CD4-positive, CD25-positive, alpha-beta regulatory T cell (primary cell): ENCODE measurements around the gene DLGAP4. TPM values are rescaled to one million over a fixed set of nuclear protein-coding genes. Genes with fewer than 3 reads are reported as not detected.

Source experiments
- ATAC-seq, 2 donors: fragments of 150-1000 bp; cut with Tn5 transposase; one replicate each; pipeline ENCODE4 v1.10.0; 2021; ENCODE audit warnings: low read depth in 2 of 2, moderate number of reproducible peaks in 2 of 2, moderate library complexity in 1 of 2
- DNase-seq, 3 donors: peaks; one replicate each; pipeline versions ENCODE4 v3.0.0 to v3.0.0-alpha.2; 2012 to 2022; ENCODE audit warnings: mixed read lengths in 1 of 3
- H3K27ac ChIP-seq: one replicate; pipeline ENCODE4 v1.7.0; 2013; ENCODE audit warnings: mild to moderate bottlenecking, low read length; ENCODE audit not compliant: insufficient read depth, poor library complexity, severe bottlenecking
- H3K27me3 ChIP-seq: one replicate; pipeline ENCODE4 v1.7.0; 2013; ENCODE audit warnings: low read length; ENCODE audit not compliant: control insufficient read depth, insufficient read depth
- H3K36me3 ChIP-seq: one replicate; pipeline ENCODE4 v1.7.0; 2013; ENCODE audit warnings: mild to moderate bottlenecking, low read length, moderate library complexity; ENCODE audit not compliant: control insufficient read depth, insufficient read depth
- H3K4me1 ChIP-seq: 2 replicates; pipeline ENCODE4 v1.7.0; 2013; ENCODE audit warnings: mild to moderate bottlenecking, low read length; ENCODE audit not compliant: insufficient read depth, control insufficient read depth, poor library complexity, severe bottlenecking
- H3K4me3 ChIP-seq: one replicate; pipeline ENCODE4 v1.7.0; 2013; ENCODE audit warnings: low read depth, mild to moderate bottlenecking, low read length, moderate library complexity
- H3K9me3 ChIP-seq, 2 experiments: 1 replicate in 1 of 2; 2 replicates in 1 of 2; pipeline ENCODE4 v1.7.0; 2013; ENCODE audit warnings: low read length in 2 of 2, mild to moderate bottlenecking in 1 of 2, moderate library complexity in 1 of 2; ENCODE audit not compliant: control insufficient read depth in 2 of 2
- H3K27ac Mint-ChIP-seq, 3 donors: one replicate each; pipeline ENCODE4 v1.8.0; 2020 to 2022; ENCODE audit warnings: mild to moderate bottlenecking in 3 of 3, mixed read lengths in 3 of 3, moderate library complexity in 2 of 3
- H3K27me3 Mint-ChIP-seq: one replicate; pipeline ENCODE4 v1.8.0; 2022; ENCODE audit warnings: mild to moderate bottlenecking, mixed read lengths
- H3K36me3 Mint-ChIP-seq: one replicate; pipeline ENCODE4 v1.8.0; 2020; ENCODE audit warnings: mixed read lengths
- H3K4me1 Mint-ChIP-seq, 4 donors: one replicate each; pipeline ENCODE4 v1.8.0; 2020 to 2022; ENCODE audit warnings: mixed read lengths in 4 of 4, mild to moderate bottlenecking in 1 of 4
- H3K4me3 Mint-ChIP-seq, 4 donors: one replicate each; pipeline ENCODE4 v1.8.0; 2020 to 2022; ENCODE audit warnings: mild to moderate bottlenecking in 4 of 4, mixed read lengths in 4 of 4, moderate library complexity in 3 of 4
- H3K9me3 Mint-ChIP-seq, 7 donors: one replicate each; pipeline ENCODE4 v1.8.0; 2020 to 2022; ENCODE audit warnings: mixed read lengths in 7 of 7, mild to moderate bottlenecking in 3 of 7, moderate library complexity in 2 of 7
- polyA plus RNA-seq, 4 donors: library from polyadenylated mRNA; unstranded; fragments of 300-500 nt; fragmentation: Illumina TruSeq; gene quantifications; one replicate each; pipeline ENCODE4 v1.2.3, GENCODE V29; 2021
- total RNA-seq: library from RNA; stranded (reverse); gene quantifications from one replicate; pipeline ENCODE4 v1.2.3, GENCODE V29; 2022

Gene DLGAP4
- total and polyA plus RNA-seq, 5 donors from 2014 or later = 10.8 to 43.5 (median 14.7) TPM

- H3K27me3 Mint-ChIP-seq = peaks cover 5% of the 10 kb centered on the region
- peak; percentile 30 to 66 (median 48) for DNase-seq
These were observed 268.4 kb downstream of the DLGAP4 start for GRCh38 chr20:36574366-36575135.

GRCh38 chr20:36576081-36576445, 269.9 kb downstream of the DLGAP4 start:
- Histone ChIP-seq H3K9me3 (no peaks in the 10 kb centered on the region), H3K4me1 (peaks cover 32% of the 10 kb centered on the region), H3K27me3 (no peaks in the 10 kb centered on the region), H3K4me3 (peak overlapping the region; percentile 15), H3K27ac (peak overlapping the region; percentile 100), H3K36me3 (peaks cover 27% of the 10 kb centered on the region)
- peaks cover 5% of the 10 kb centered on the region for H3K27me3 Mint-ChIP-seq
- ATAC-seq (no peak), DNase-seq (no peak)
- peak overlapping the region; percentile 91 to 99 (median 94) for H3K4me3 Mint-ChIP-seq
- peaks cover 5 to 57% (median 39%) of the 10 kb centered on the region in 4 donors for H3K4me1 Mint-ChIP-seq
- H3K27ac Mint-ChIP-seq = peak overlapping the region; percentile 65 to 97 (median 93)
- H3K36me3 Mint-ChIP-seq = peaks cover 12% of the 10 kb centered on the region
- peaks cover 0 to 2% (median 0%) of the 10 kb centered on the region in 7 donors for H3K9me3 Mint-ChIP-seq

More at GRCh38 chr20:36574366-36575135, 268.4 kb downstream of the DLGAP4 start:
- H3K27ac ChIP-seq = peak overlapping the region; percentile 100
- H3K4me3 Mint-ChIP-seq = peak overlapping the region; percentile 91 to 99 (median 94)
- peaks cover 14% of the 10 kb centered on the region for H3K36me3 ChIP-seq
- H3K9me3 ChIP-seq = no peaks in the 10 kb centered on the region
- H3K36me3 Mint-ChIP-seq = peaks cover 2% of the 10 kb centered on the region
- peak overlapping the region; percentile 58 for H3K4me3 ChIP-seq
- H3K27ac Mint-ChIP-seq = peak overlapping the region; percentile 93 to 100 (median 97)
- H3K9me3 Mint-ChIP-seq = peaks cover 0 to 2% (median 0%) of the 10 kb centered on the region in 7 donors
- peaks cover 32% of the 10 kb centered on the region for H3K4me1 ChIP-seq
- no peaks in the 10 kb centered on the region for H3K27me3 ChIP-seq
- peak in 1 of 2 donors; percentile 10 for ATAC-seq
- H3K4me1 Mint-ChIP-seq = peaks cover 5 to 53% (median 32%) of the 10 kb centered on the region in 4 donors

Other genes with a start within 250 kb of the DLGAP4 start
- 0.54 TPM for gene EPB41L1, start 151.6 kb upstream of the DLGAP4 start, total RNA-seq
- not detected for gene EPB41L1, start 151.6 kb upstream of the DLGAP4 start, polyA plus RNA-seq
- gene AAR2, start 69.9 kb upstream of the DLGAP4 start, total RNA-seq = 18.0 TPM
- gene AAR2, start 69.9 kb upstream of the DLGAP4 start, polyA plus RNA-seq = 10 to 100 TPM; 46.4 to 58.3 (median 50.3) TPM
- 7.7 TPM for gene MYL9, start 235.2 kb downstream of the DLGAP4 start, total RNA-seq
- not detected for gene MYL9, start 235.2 kb downstream of the DLGAP4 start, polyA plus RNA-seq